Mesendoderm (in vitro differentiated cells): Measurements from ENCODE around the gene PPM1B.

Experiments
- DNase-seq: peaks from one replicate; pipeline ENCODE4 v3.0.0; 2013
- H2AK5ac ChIP-seq: 2 replicates; pipeline ENCODE4 v1.6.1; 2013; ENCODE audit warnings: low read length, inconsistent platforms
- H2BK120ac ChIP-seq: 2 replicates; pipeline ENCODE4 v1.6.1; 2013; ENCODE audit warnings: low read depth, mild to moderate bottlenecking, low read length, moderate library complexity, mixed read lengths
- H2BK15ac ChIP-seq: replicated peaks from 2 replicates; pipeline ENCODE4 v1.6.1; 2013; ENCODE audit warnings: low read depth, mild to moderate bottlenecking, moderate library complexity
- H2BK5ac ChIP-seq: 2 replicates; pipeline ENCODE4 v1.6.1; 2013; ENCODE audit warnings: low read length, inconsistent platforms
- H3K18ac ChIP-seq: 2 replicates; pipeline ENCODE4 v1.6.1; 2013; ENCODE audit warnings: mild to moderate bottlenecking, low read length, mixed read lengths
- H3K23ac ChIP-seq: one replicate; pipeline ENCODE4 v1.6.1; 2013; ENCODE audit warnings: low read length
- H3K27ac ChIP-seq: 2 replicates; pipeline ENCODE4 v1.5.1; 2013; ENCODE audit warnings: low read depth, mild to moderate bottlenecking, inconsistent platforms, low read length, moderate library complexity
- H3K27me3 ChIP-seq: 2 replicates; pipeline ENCODE4 v1.6.1; 2013; ENCODE audit warnings: low read length, control low read depth, mild to moderate bottlenecking, inconsistent platforms; ENCODE audit not compliant: insufficient read depth, poor library complexity
- H3K36me3 ChIP-seq: 2 replicates; pipeline ENCODE4 v1.6.1; 2013; ENCODE audit warnings: low read length, inconsistent platforms; ENCODE audit not compliant: control insufficient read depth, insufficient read depth
- H3K4ac ChIP-seq: one replicate; pipeline ENCODE4 v1.6.1; 2013; ENCODE audit warnings: low read depth, mild to moderate bottlenecking, low read length, moderate library complexity
- H3K4me1 ChIP-seq: 2 replicates; pipeline ENCODE4 v1.6.1; 2013; ENCODE audit warnings: low read depth, low read length, inconsistent platforms; ENCODE audit not compliant: control insufficient read depth
- H3K4me2 ChIP-seq: 2 replicates; pipeline ENCODE4 v1.6.1; 2013; ENCODE audit warnings: low read length
- H3K4me3 ChIP-seq: 2 replicates; pipeline ENCODE4 v1.5.1; 2013; ENCODE audit warnings: mild to moderate bottlenecking, low read length
- H3K56ac ChIP-seq: one replicate; pipeline ENCODE4 v1.6.1; 2013; ENCODE audit warnings: low read length
- H3K79me1 ChIP-seq: 2 replicates; pipeline ENCODE4 v1.6.1; 2013; ENCODE audit warnings: low read length, inconsistent platforms
- H3K79me2 ChIP-seq: 2 replicates; pipeline ENCODE4 v1.6.1; 2013; ENCODE audit warnings: mild to moderate bottlenecking, low read length; ENCODE audit not compliant: control insufficient read depth, insufficient read depth
- H3K9ac ChIP-seq: 2 replicates; pipeline ENCODE4 v1.6.1; 2013; ENCODE audit warnings: low read length, inconsistent platforms
- H4K5ac ChIP-seq: one replicate; pipeline ENCODE4 v1.6.1; 2013; ENCODE audit warnings: low read length
- H4K8ac ChIP-seq: one replicate; pipeline ENCODE4 v1.6.1; 2013; ENCODE audit warnings: low read depth, mild to moderate bottlenecking, control low read depth, low read length, moderate library complexity
- WGBS: extraction: QIAGEN DNeasy Blood & Tissue Kit; methylation state at CpG from one replicate; pipeline ENCODE4 v1.1.7; 2013; ENCODE audit warnings: low lambda C conversion rate, missing lambda C conversion rate; ENCODE audit not compliant: insufficient coverage; ENCODE audit errors: extremely low coverage; 5-methylcytosine and 5-hydroxymethylcytosine counted together

Gene PPM1B

DNA sequence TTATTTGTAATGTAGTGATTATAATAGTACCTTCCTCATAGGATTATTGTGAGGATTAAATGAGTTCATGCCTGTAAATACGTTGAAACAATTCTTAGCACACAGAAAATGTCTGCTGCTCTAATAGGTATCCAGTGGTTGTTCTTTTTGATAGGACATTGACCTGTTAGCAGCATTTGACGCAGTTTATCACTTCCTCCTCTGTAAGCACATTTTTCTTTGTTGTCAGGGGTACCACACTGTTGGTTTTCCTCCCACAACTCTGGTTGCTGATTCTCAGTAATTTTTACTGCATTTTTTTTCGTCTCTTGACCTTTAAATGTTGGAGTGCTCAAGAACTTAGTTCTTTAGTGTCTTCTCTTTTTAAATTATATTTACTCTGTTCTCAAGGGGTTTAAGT, 15.4 kb downstream of the PPM1B start:
- H3K4me1 ChIP-seq: no peaks in the 10 kb centered on the region

DNA sequence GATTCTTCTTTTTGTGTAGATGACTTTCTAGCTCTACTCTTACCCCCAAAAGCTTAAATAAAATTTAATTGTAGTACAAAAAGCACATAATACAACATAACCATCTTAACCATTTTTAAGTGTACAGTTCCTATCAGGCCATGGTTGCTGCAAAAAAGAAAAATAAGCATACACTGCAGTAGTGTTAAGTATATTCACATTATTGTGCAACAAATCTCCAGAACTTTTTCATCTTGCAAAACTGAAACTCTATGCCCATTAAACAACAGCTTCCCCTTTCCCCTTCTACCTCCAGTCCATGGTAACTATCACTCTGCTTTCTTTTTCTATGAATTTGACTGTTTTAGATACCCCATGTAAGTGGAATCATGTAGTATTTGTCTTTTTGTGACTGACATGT, 18.1 kb downstream of the PPM1B start:
- Histone ChIP-seq H3K9ac (no peak overlapping the region), H3K4ac (no peak overlapping the region), H3K27me3 (no peaks in the 10 kb centered on the region), H4K5ac (no peak overlapping the region), H3K56ac (no peak overlapping the region), H3K4me3 (no peak overlapping the region), H2BK120ac (no peak overlapping the region), H2AK5ac (no peak overlapping the region), H3K36me3 (no peaks in the 10 kb centered on the region), H3K27ac (no peak overlapping the region), H3K79me2 (peaks cover 63% of the 10 kb centered on the region), H3K23ac (no peak overlapping the region), H3K79me1 (peaks cover 5% of the 10 kb centered on the region), H2BK15ac (no peak overlapping the region), H2BK5ac (no peak overlapping the region), H3K18ac (no peak overlapping the region), H3K4me1 (no peaks in the 10 kb centered on the region), H4K8ac (no peak overlapping the region), H3K4me2 (no peak overlapping the region)
- no peak for DNase-seq

More for the DNA sequence above, 15.4 kb downstream of the PPM1B start:
- Histone ChIP-seq H3K56ac (no peak overlapping the region), H4K5ac (no peak overlapping the region), H2BK5ac (no peak overlapping the region), H3K4ac (no peak overlapping the region), H4K8ac (no peak overlapping the region), H3K9ac (no peak overlapping the region), H3K79me2 (peaks cover 69% of the 10 kb centered on the region), H3K79me1 (peaks cover 8% of the 10 kb centered on the region), H3K4me3 (no peak overlapping the region), H3K36me3 (no peaks in the 10 kb centered on the region), H2BK120ac (no peak overlapping the region), H3K23ac (no peak overlapping the region), H3K18ac (no peak overlapping the region), H2AK5ac (no peak overlapping the region), H2BK15ac (no peak overlapping the region), H3K27ac (no peak overlapping the region), H3K27me3 (no peaks in the 10 kb centered on the region), H3K4me2 (no peak overlapping the region)
- WGBS: no CpG with 5 or more reads among the region's 3 CpGs
- no peak for DNase-seq

DNA sequence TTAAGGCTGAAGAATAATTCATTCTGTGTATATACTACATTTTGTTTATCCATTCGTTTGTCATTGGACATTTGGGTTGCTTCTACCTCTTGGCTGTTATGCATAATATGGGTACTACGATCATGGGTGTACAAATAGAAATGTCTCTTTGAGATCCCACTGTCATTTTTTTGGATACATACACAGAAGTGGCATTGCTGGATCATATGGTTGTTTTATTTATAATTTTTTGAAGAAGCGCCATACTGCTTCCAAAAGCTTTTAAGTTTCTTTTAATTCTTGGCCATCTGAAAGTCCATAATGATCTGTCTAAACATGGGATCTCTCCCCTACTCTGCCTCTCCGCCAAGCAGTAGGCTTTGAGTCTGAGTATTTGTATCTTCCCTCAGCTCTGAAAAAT, 18.6 kb downstream of the PPM1B start:
- no peak for DNase-seq
- Histone ChIP-seq H2BK120ac (no peak overlapping the region), H3K4ac (no peak overlapping the region), H3K9ac (no peak overlapping the region), H3K4me1 (no peaks in the 10 kb centered on the region), H4K8ac (no peak overlapping the region), H4K5ac (no peak overlapping the region), H2AK5ac (no peak overlapping the region), H3K79me1 (peaks cover 5% of the 10 kb centered on the region), H3K36me3 (no peaks in the 10 kb centered on the region), H3K27ac (no peak overlapping the region), H3K4me3 (no peak overlapping the region), H3K4me2 (no peak overlapping the region), H3K79me2 (peaks cover 62% of the 10 kb centered on the region), H2BK5ac (no peak overlapping the region), H3K56ac (no peak overlapping the region), H3K18ac (no peak overlapping the region), H2BK15ac (no peak overlapping the region), H3K23ac (no peak overlapping the region), H3K27me3 (no peaks in the 10 kb centered on the region)
- no CpG with 5 or more reads among the region's 4 CpGs for WGBS

DNA sequence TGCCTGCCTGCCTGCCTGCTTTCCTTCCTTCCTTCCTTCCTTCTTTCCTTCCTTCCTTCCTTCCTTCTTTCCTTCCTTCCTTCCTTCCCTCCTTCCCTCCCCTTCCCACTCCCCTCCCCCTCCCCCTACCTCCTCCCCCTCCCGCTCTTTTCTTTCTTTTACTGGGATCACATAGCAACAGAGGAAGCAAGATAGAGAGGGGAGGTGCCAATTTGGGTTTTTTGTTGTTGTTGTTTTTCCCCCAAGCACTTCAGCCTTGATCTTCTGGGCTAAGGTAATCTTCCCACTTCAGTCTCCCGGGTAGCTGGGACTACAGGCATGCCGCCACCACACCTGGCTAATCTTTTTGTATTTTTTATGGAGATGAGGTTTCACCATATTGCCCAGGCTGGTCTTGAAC, 20.0 kb downstream of the PPM1B start:
- Histone ChIP-seq H3K27me3 (no peaks in the 10 kb centered on the region), H2BK15ac (no peak overlapping the region), H4K5ac (no peak overlapping the region), H4K8ac (no peak overlapping the region), H3K79me2 (peaks cover 60% of the 10 kb centered on the region), H3K79me1 (no peaks in the 10 kb centered on the region), H2BK120ac (no peak overlapping the region), H3K56ac (no peak overlapping the region), H3K27ac (no peak overlapping the region), H3K4me2 (no peak overlapping the region), H3K4me1 (no peaks in the 10 kb centered on the region), H2AK5ac (no peak overlapping the region), H3K4ac (no peak overlapping the region), H3K36me3 (no peaks in the 10 kb centered on the region), H3K9ac (no peak overlapping the region), H3K23ac (no peak overlapping the region), H3K18ac (no peak overlapping the region), H2BK5ac (no peak overlapping the region), H3K4me3 (no peak overlapping the region)
- peak; percentile 32 for DNase-seq
- no CpG with 5 or more reads among the region's 3 CpGs for WGBS

DNA sequence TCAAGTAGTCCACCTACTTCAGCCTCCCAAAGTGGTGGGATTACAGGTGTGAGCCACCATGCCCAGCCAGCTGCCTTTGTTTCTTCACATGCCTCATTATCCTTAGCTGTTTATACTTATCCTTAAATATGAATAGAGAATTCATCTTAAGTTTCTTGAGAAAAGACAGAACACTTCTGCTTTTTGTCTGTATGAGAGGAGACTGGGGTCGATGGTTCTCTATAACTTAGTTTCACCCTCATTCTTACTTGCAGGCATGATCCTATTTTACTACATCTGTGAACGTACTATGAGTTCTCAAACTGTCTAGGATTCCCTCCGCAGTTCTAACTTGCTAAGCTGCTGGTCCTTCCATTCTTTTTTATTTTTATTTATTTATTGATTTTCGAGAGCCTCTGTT, 20.4 kb downstream of the PPM1B start:
- no peak overlapping the region for H3K4ac ChIP-seq
- H3K18ac ChIP-seq: no peak overlapping the region
- no peak overlapping the region for H3K27ac ChIP-seq
- no peak overlapping the region for H2BK120ac ChIP-seq
- no peak overlapping the region for H3K23ac ChIP-seq
- WGBS: no CpG with 5 or more reads among the region's 4 CpGs
- no peaks in the 10 kb centered on the region for H3K4me1 ChIP-seq
- no peak overlapping the region for H4K5ac ChIP-seq
- peaks cover 59% of the 10 kb centered on the region for H3K79me2 ChIP-seq
- no peak overlapping the region for H4K8ac ChIP-seq
- H3K27me3 ChIP-seq: no peaks in the 10 kb centered on the region
- H3K4me3 ChIP-seq: no peak overlapping the region
- no peak overlapping the region for H3K56ac ChIP-seq
- H2AK5ac ChIP-seq: no peak overlapping the region
- H2BK5ac ChIP-seq: no peak overlapping the region
- no peaks in the 10 kb centered on the region for H3K36me3 ChIP-seq
- H3K9ac ChIP-seq: no peak overlapping the region
- no peak overlapping the region for H2BK15ac ChIP-seq
- H3K79me1 ChIP-seq: no peaks in the 10 kb centered on the region
- no peak overlapping the region for H3K4me2 ChIP-seq
- no peak for DNase-seq

DNA sequence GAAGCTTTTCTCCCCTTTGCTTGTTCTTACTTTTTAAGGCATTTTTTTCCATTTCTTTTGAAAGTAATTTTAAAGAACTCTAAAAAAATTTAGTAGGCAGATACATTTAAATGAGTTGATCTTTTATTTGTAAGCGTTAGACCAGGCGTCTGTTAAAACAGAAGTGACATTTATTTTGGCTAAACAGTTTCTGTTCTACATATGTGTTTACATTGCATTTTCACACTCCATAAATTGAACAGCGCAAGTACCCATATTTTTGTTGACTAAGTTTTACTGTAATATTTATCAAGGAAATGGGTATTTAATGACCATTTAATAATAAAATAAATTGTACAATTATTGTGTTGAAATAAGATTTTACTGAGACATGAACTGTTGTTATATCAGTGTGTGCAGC, 21.9 kb downstream of the PPM1B start:
- no peaks in the 10 kb centered on the region for H3K27me3 ChIP-seq
- no peak overlapping the region for H3K9ac ChIP-seq
- no peak overlapping the region for H3K23ac ChIP-seq
- H3K36me3 ChIP-seq: no peaks in the 10 kb centered on the region
- H4K5ac ChIP-seq: no peak overlapping the region
- H3K56ac ChIP-seq: no peak overlapping the region
- H3K4me3 ChIP-seq: no peak overlapping the region
- no peaks in the 10 kb centered on the region for H3K4me1 ChIP-seq
- H3K79me2 ChIP-seq: peaks cover 57% of the 10 kb centered on the region
- no peak overlapping the region for H4K8ac ChIP-seq
- H3K79me1 ChIP-seq: peaks cover 2% of the 10 kb centered on the region
- no peak overlapping the region for H3K27ac ChIP-seq
- H3K4ac ChIP-seq: no peak overlapping the region
- no peak overlapping the region for H2BK15ac ChIP-seq
- no peak for DNase-seq
- H3K18ac ChIP-seq: no peak overlapping the region
- no peak overlapping the region for H3K4me2 ChIP-seq
- no CpG with 5 or more reads among the region's 3 CpGs for WGBS
- no peak overlapping the region for H2BK5ac ChIP-seq
- no peak overlapping the region for H2AK5ac ChIP-seq
- no peak overlapping the region for H2BK120ac ChIP-seq
